GM19193 (cell line): ENCODE measurements around the gene TECPR2.

Source experiments
- POLR2A ChIP-seq: IDR thresholded peaks from 4 replicates; pipeline ENCODE4 v1.6.1; 2011; ENCODE audit not compliant: insufficient read depth, insufficient read length; ENCODE audit errors: extremely low read depth

TECPR2 gene

DNA sequence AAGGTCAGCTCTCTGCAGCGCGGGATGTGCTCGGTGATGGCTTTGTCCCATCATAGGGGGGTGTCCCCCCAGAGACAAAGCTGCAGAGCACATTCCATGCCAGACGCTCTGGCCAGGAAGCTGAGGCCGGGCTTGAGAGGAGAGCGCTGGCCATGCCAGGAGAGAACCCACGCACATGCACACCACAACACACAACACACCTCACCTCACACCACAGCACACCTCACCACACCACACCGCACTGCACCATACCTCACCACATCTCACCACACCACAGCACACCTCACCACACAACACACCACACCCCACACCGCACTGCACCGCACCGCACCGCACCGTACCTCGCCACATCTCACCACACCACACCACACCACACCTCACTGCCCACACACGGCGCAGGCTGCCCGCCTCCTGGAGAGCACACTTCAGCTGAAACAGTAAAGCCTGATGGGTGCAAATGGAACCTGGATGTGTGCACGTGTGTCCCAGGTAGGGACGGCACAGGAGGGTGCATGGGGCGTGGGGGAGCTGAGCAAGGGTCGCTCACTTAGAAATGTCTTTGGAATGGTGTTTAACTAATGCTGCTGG is 136.0 kb downstream of the TECPR2 start:
- TF ChIP-seq POLR2A: no peak

DNA sequence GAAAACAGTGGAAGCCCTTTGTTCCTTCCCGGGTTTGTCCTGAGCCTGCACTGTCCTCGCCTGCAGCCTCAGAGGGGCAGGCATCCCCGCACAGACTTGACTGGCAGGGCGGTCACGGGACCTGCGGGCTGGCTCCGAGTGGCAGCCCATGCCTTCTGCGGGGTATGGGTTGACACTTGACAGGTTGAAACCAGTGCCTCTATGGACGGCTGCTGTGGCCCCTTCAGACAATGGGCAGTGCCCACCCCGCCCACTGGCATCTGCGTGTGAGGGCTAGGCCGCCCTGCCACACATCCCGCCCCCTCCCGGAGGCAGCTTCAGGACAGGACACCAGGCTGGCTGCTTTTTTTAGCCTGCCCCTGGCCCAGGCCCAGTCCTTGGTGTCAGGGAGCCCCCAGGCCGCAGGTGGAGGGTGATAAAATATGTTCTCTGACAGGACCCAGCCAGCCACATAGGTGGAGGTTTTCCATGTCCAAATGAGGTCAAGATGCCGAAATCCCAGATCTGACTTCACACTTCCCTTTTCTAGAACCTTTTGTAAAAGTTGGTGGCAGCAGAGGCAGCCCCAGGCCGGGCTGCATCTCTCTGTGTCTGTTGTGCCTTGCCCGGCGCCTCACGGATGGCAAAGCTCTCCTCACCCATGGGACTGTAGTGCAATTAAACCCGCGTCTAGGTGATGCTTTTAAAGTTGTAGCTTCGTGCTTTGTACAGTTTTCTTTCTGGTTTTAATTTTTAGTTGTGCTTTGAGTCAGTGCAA is 136.8 kb downstream of the TECPR2 start:
- no peak for TF ChIP-seq POLR2A

DNA sequence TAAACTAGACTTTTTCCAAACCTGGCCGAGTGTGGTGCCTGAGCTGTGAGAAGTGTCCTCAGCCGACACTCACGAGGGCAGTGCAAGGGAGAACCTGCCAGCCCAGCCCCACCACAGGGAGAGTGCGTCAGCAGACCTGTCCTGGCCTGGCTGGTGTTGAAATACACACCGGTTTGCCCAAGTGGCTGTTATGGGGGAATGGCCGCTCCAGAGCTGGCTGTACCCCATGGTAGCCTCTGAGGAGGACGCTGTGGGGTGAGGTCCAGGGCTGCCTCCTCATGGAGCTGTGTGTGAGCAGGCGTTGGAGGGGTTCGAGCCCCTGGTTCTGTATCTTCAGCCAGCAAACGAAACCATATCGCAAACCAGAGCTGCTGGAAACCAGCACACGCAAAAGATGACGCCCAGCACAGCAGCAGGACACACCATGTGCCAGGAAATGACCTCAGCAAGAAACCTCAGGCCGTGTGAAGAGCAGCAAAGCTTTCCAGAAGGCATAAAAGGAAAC is 137.5 kb downstream of the TECPR2 start:
- no peak for TF ChIP-seq POLR2A

DNA sequence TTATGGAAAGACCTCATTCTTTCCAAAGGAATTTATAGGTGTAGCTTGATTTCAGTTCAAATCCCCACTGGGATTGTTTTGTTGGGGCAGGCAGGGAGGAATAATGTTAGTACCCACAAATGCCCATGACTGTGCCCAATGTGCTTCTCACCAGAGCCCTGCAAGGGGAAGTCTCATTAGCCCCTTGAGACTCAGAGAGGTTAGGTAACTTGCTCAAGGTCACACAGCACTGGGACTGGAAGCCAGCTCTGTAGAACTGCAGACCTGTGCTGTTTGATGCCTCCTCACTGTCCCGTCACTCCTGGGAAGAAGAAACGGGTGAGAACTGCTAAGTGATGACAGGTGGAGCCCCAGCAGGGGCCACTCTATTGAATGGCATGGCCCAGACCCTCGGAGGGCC is 138.0 kb downstream of the TECPR2 start:
- TF ChIP-seq POLR2A: no peak

DNA sequence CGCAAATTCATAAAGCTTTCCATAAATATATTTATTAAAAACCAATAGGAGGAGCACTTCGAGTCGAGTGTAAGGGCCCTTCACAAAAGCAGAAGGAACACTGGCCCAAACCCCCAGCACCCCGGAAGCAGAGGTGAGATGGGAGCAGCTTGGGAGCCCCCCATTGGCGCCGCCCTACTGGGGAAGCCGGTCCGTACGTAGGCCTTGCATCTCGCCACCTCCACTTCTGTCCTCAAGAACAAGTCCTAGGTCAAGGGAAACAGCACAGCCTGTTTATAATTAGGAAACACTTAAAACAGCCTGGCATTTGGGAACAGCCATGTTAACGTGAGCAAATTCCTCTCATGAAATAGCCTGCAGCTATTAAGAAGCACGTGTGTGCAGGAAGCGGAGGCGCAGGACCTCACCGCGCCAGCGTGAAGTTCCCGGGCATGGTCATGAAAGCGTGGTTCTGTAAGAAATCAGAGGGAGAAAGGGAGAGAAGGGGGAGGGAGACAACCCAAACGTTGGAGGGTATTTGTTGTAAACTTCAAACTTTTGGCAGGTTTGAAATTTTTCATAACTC is 139.1 kb downstream of the TECPR2 start:
- TF ChIP-seq POLR2A: no peak

DNA sequence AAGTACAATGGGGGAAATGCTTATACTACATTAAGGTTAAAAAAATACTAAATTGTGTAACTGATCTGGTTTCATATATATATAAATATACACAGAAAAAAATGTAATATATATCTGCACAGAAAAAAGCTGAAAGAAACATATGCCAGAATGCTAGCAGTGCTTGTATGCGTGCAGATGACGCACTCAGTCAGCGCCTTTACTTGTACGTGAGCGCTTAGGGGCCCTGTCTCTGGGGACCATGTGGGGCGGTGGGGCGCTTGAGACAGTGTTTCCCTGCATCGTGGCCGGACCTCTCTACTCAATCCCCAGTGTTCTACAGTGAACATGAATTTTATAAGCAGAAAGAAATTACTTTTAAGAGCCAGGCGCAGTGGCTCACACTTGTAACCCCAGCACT is 139.8 kb downstream of the TECPR2 start:
- TF ChIP-seq POLR2A: no peak

DNA sequence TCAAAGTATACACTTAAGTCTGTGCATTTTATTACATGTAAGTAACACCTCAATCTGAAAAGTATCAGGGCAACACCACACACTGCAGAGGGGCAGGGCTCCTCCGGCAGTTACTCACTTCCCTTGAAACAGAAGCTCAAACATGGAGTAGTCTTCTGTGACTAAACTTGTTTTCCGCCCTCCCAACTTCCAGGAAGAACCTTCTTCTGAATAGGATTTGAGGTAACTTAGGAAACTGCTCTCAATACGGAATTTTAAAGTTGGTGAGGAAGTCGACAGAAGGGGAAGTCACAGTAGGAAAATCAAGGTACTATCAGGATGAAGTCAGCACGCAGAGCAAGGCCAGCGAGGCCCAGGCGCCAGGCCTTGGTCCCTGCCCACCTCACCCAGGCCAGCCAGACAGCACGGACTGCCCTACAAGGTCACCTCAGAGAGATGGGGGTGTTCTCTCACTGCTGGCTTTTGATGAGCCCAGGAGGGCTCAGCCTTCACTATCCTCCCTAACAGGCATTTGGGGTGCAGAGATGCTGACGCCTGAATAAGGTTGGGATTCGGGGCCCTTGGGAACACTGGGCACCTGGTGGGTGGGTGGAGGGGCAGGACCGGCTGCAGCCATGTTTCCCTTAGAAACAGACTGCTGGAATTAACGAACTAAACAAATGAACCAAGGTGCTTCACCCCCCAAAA is 141.0 kb downstream of the TECPR2 start:
- no peak for TF ChIP-seq POLR2A

DNA sequence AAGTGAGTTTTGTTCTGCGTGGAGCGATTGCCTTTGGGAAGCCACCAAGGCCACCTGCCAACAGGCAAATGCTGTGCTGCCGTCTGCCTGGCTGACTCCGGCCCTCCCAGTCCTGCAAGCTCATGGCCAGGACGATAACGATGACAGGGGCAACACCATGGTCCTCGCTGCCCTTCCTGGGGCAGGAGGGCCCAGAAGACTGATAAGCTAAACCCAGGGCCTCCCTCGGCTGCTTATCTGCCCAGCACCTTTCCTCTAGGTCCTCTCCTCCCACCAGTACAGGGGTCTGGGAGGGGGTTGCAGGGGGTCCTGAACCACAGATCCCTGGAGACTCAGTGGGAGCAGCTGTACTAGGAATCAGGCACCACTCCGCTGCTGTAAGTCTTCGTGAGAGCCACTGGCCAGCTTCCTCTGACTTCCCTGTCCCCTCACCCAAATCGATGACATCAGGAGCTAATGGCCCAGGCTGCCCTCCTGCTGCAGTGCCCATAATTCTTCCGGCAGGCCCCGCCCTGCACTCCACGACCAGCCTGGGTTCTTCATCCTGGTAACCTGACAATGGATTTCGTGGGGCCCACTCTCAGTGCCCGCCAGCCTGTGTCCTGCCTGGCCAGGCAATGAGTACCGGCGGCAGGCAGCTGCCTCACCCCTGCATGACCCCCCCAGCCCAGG is 141.7 kb downstream of the TECPR2 start:
- TF ChIP-seq POLR2A: no peak

DNA sequence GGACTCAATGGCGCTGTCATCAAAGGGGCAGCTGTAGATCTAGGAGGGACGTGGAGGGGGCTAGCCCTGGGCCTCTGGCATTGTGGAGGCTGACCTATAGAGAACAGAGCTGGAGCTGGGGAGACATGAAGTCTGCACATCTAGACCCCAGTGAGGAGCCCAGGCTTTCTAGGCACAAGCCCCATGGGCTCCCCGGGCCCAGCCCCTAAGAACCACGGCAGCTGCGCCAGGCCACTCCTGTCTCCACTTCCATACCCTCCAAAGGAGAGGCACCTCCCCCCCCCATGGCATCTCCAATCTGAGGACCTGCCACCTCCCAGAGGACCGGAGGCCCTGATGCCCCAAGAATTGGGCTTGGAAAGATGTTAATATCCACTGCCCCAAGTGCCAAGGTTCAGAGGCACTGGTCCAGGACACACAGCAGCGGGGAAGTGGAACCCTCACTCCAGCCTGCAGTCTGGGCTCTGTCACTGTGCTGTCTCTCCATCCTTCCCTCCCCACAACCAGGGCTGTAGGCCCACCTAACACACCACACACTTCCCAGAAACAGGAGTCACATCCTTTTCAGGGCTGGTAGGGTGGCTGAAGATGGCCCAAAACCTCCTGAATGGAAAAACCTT is 142.4 kb downstream of the TECPR2 start:
- no peak for TF ChIP-seq POLR2A

DNA sequence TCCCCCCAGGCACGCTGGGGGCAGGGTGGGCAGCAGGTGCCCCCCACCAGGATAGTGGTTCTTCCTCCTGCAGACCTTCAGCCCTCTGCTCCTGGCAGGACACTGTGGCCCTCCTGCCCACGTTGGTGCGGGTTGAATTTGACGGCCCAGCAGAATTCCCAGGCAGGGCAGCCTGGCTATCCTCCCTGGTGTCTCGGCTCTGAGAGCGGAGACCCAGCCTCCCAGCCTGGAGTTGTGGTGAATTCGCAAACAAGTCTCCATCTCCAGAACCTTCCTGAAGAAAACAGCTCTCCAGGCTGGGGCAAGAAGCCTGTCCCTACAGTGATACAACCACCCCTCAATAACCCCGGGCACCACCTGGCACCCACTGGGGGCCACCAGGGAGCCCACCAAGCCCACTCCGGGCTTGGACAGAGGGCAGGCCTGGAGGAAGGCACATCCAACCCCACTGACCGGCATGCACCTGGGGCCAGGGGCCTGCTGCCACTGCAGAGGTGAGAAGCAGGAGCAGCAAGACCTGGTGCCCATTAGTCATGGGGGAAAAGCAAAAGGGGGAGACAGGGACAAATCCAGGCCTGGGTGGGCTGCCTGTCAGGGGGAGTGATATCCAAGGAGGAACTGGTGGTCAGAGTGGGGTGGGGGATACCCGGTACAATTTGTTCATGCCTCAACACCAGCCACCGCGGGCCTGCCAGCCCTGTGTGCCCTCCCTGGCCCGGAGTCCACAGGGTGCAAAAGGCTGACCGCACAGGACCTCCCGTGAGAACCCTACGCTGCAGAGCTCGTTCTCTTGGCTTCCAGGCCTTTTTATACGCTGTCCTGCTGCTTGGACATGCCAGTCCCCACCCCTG is 143.3 kb downstream of the TECPR2 start:
- no peak for TF ChIP-seq POLR2A

DNA sequence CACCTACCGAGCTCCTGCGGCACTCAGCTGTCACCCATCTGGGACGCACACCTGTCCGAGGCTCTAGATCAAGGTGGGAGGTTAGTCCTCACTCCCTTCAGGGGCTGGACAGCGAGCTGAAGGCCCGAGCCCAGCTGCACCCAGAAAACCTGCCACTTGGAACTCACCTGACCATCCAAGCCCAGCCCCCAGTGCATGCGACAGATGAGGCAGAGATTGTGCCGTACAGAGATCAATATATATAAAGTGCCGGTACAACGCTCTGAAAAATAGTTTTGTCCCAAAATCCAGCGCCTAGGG is 143.8 kb downstream of the TECPR2 start:
- no peak for TF ChIP-seq POLR2A

DNA sequence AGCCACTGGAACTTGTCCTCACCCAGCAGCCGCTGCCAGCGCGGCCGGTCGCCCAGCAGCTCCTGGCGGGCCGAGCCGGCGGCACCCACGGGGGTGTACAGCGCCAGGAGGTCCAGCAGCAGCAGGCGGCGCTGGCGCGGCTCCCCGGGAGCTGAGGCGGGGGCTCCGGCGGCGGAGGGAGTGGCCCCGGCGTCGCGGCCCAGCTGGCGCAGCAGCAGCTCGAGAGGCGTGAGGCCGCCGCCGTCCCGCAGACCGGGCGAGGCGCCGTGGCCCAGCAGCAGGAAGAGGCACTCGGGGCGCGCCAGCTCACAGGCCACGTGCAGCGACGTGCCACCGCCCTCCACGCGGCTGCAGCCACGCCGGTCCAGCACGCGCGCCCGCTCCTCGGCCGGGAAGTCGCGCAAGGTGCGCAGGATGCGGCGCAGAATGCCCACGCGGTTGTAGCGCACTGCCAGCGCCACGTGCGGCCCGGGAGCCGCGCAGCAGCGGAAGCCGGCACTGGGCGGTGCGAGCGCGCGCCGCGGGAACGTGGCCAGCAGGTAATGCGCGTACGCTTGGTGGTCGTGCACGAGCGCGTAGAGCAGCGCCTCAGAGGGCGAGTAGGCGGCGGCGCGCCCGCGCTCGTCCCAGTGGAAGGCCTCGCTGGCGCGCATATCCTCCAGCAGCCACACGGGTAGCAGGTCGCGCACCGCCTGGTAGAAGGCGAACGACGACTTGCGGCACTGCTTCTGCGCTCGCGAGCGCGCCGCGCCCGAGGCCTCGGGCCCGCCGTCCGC is 144.5 kb downstream of the TECPR2 start:
- TF ChIP-seq POLR2A: no peak

DNA sequence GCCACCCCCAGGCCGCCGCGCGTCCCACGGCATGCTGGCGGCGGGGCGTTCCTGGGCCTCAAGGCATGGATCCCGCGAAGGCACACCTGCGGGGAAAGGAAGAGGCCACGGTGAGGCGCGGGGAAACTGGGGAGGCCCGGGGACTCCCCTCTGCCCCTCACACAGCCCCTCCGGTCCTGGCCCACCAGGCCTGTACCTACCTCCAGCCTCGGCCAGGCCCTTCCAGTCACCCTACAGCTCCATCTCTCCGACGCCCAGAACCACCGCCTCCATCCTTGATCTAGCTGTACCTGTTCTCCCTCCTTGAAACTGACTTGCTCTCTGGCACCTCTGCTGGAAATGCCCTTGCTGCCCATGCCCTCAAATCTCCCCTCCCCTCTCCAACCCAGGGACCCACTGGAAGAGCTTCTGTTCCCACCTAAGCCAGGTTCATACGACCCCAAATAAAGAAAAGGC is 145.1 kb downstream of the TECPR2 start:
- no peak for TF ChIP-seq POLR2A
